Psoas muscle (tissue), 8 donors: ENCODE results near the gene AQP10. TPM values are rescaled to one million over a fixed set of nuclear protein-coding genes. Genes with fewer than 3 reads are reported as not detected.
A peak's percentile ranks its signal among the peaks of the same experiment; 100 is the strongest.

ENCODE experiments used
- ATAC-seq, 4 donors: fragments of 200-7000 bp; cut with Tn5 transposase; one replicate each; pipeline ENCODE4 v1.9.1; 2020; ENCODE audit warnings: moderate library complexity in 3 of 4, mild to moderate bottlenecking in 2 of 4
- DNase-seq, 2 donors: peaks; one replicate each; pipeline ENCODE4 v3.0.0-alpha.2; 2020
- H3K27ac ChIP-seq: fragments of 200-600 bp; one replicate; pipeline ENCODE4 v1.8.0; 2022
- H3K27me3 ChIP-seq, 3 donors: fragments of 200-600 bp in 1 of 3; one replicate each; pipeline versions ENCODE4 v1.6.1 to v1.8.0; 2013 to 2022; ENCODE audit warnings: low read length in 2 of 3, mild to moderate bottlenecking in 2 of 3, moderate library complexity in 1 of 3; ENCODE audit not compliant: insufficient read depth in 3 of 3
- H3K36me3 ChIP-seq, 2 donors: fragments of 200-600 bp in 1 of 2; one replicate each; pipeline versions ENCODE4 v1.6.1 to v1.8.0; 2013 to 2022; ENCODE audit warnings: low read depth in 1 of 2, mild to moderate bottlenecking in 1 of 2, moderate library complexity in 1 of 2; ENCODE audit not compliant: insufficient read depth in 1 of 2
- H3K4me1 ChIP-seq: fragments of 200-600 bp; one replicate; pipeline ENCODE4 v1.8.0; 2022
- H3K4me3 ChIP-seq: fragments of 200-600 bp; one replicate; pipeline ENCODE4 v1.8.0; 2022; ENCODE audit warnings: mild to moderate bottlenecking
- H3K9me3 ChIP-seq: fragments of 200-600 bp; one replicate; pipeline ENCODE4 v1.8.0; 2022
- WGBS, 3 donors: extraction: QIAGEN DNeasy Blood & Tissue Kit; methylation state at CpG; one replicate each; pipeline versions ENCODE4 v1.1.6 to v1.1.7; 2013; 5-methylcytosine and 5-hydroxymethylcytosine counted together
- intact Hi-C, 2 donors: fragments of 100-400 bp; cut with DNase I; formaldehyde crosslinking; loops; one replicate each; pipeline versions ENCODE4 v1.11.0 to v1.14.2; 2022
- polyA plus RNA-seq, 3 donors: library from polyadenylated mRNA; stranded (reverse); fragments of 200-250 nt; gene quantifications; one replicate each; pipeline ENCODE4 v1.2.3, GENCODE V29; 2013
- total RNA-seq, 4 donors: library from RNA; stranded (reverse); fragmentation: NEBNext Ultra II Directional in 2 of 4; extraction: Animal tissue kit (Norgen Biotek cat#: 25700) in 2 of 4; gene quantifications; one replicate each; pipeline versions ENCODE4 v1.2.1 to v1.2.4, GENCODE V29; 2021 to 2023
- TF ChIP-seq, protein P1 (sequence below): fragments of 200-600 bp; IDR thresholded peaks from one replicate; pipeline ENCODE4 v1.8.0; 2022; ENCODE audit warnings: antibody characterized with exemption
- donor health status: healthy with polysubstance abuse.
- donor health status: DM: no; HTN: no; CAD: no; lungs with moderate emphysema.
- donor health status: Bipolar disorder and iron deficiency.
- donor health status: healthy.
- donor health status: DM: yes; HTN: yes; CAD: no.
- donor health status: DM: no; HTN: no; CAD: no.
- donor health status: DM: no; HTN: no; CAD: no.
- donor health status: DM: yes; HTN: yes; CAD: no.

AQP10 gene
- total and polyA plus RNA-seq, 7 donors: 0.04 TPM; not detected in 6

DNA sequence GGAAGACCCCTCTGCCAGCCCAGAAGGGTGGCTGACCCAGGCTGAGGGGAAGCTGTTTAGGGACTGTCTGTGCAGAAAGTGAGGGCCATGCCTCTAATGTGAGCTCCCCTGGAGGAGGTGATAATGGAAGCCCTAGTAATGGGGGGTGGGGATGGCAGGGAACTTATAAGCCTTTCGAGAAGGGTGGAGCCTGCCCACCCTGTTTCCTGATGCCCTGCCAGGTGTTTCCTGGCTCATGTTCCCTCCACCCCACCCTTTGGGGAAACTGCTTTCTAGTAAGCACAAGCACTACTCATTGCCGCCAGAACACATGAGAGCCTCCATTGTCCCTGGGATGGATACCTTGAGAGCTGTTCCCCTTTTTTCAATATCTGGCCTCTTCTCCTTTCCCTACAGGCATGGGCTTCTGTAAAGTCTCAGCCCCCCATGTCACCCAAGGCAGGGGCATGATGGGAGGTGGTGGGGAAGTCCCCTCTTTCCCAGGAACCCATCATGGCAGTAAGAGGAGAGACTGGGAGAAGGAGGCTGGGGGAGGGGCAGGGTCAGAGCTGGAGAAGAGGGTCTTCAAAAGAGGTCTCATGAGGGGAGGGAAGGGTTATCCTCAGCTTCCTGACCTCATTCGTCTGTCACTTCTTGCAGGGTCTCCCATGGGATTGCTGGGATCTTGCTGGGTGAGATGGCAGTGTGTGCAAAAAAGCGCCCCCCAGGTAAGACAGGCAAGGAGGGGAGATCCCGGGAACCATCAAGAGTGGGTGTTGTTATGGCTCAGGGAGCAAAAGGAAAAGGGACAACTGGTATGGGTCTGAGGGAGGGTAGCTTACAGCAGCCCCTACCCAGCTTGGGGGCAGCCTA lies 6.8 kb downstream of the AQP10 start:
- ATAC-seq: no peak
- DNase-seq: no peak
- H3K27me3 ChIP-seq: peaks cover 0 to 47% (median 6%) of the 10 kb centered on the region in 3 donors
- no peaks in the 10 kb centered on the region for H3K9me3 ChIP-seq
- TF ChIP-seq, protein P1, sequence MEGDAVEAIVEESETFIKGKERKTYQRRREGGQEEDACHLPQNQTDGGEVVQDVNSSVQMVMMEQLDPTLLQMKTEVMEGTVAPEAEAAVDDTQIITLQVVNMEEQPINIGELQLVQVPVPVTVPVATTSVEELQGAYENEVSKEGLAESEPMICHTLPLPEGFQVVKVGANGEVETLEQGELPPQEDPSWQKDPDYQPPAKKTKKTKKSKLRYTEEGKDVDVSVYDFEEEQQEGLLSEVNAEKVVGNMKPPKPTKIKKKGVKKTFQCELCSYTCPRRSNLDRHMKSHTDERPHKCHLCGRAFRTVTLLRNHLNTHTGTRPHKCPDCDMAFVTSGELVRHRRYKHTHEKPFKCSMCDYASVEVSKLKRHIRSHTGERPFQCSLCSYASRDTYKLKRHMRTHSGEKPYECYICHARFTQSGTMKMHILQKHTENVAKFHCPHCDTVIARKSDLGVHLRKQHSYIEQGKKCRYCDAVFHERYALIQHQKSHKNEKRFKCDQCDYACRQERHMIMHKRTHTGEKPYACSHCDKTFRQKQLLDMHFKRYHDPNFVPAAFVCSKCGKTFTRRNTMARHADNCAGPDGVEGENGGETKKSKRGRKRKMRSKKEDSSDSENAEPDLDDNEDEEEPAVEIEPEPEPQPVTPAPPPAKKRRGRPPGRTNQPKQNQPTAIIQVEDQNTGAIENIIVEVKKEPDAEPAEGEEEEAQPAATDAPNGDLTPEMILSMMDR: no peak
- peaks cover 22% of the 10 kb centered on the region for H3K4me1 ChIP-seq
- 44 to 51% (median 45%) methylated on average over 5 of the region's 5 CpGs for WGBS, 3 donors
- intact Hi-C loops: loop anchor here (10.0 kb wide), 2 partner anchors 117 to 217 kb away; no protein-coding TSS in a partner anchor
- peak overlapping the region; percentile 53 for H3K4me3 ChIP-seq
- H3K27ac ChIP-seq: no peak overlapping the region
- no peaks in the 10 kb centered on the region for H3K36me3 ChIP-seq

DNA sequence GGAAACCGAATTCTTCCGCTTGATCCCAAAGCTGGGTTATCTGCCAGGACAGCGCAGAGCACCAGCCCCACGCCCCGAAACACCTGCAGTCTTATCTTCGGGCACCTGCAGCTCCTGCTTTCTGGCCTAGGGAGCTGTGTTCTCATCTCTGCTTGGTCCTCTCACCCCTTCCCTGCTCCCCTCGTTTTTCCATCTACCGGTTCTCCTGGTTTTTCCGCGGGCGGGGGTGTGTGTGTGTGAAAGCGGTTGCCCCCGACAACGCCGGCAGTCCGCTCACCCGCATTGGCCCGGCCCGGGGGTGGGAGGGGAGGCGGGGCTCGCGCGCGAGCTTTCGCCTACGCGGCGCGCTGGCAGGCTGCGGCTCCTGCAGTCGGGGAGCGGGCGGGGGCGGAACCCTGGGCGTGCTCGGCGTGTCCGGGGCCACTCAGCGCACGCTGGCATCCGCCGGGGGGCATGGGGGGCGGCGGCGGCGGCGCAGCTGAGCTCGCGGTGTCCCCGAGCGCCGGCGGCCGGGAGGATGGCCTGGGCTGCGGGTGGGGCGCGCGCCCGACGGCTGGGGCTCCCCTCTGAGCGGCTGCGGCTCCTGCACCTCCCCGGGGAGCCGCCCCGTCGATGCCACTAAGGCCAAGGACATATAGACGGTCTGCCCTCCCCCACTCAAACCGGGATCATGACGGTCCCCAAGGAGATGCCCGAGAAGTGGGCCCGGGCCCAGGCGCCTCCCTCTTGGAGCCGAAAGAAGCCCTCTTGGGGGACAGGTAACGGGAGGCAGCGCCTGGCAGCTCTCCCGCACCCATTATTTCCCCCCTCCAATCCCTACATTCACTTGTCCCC lies 7.6 kb downstream of the AQP10 start:
- Histone ChIP-seq H3K4me3 (peak overlapping the region; percentile 53), H3K4me1 (peaks cover 22% of the 10 kb centered on the region), H3K36me3 (no peaks in the 10 kb centered on the region), H3K27me3 (peaks cover 0 to 47% (median 4%) of the 10 kb centered on the region in 3 donors), H3K9me3 (no peaks in the 10 kb centered on the region), H3K27ac (no peak overlapping the region)
- WGBS, 3 donors: 4 to 5% (median 4%) methylated on average over 59 to 76 of the region's 76 CpGs
- DNase-seq: peak; percentile 87 to 89
- ATAC-seq: peak; percentile 40 to 61 (median 58)
- TF ChIP-seq, protein P1: no peak
- intact Hi-C loops: loop anchor here (10.0 kb wide), 2 partner anchors 116 to 216 kb away; no protein-coding TSS in a partner anchor

DNA sequence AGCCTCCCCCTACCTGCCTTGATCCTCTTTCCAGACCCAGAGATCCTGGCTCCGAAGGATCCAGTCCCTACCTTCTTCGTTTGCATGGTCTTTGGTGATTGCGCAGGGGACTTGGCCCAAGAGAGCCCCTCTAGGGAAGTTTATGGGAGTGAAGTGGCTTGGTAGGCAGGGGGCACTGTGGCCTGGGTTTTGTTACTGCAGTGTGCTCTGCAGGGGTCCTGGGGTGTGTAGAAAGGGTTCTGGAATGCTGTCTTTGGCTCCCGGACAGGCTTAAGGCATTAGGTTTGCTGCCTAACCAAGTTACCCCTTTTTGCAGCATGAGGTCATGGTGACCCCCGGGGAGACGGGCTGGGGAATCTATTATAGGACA lies 8.2 kb downstream of the AQP10 start:
- Histone ChIP-seq H3K4me1 (peaks cover 22% of the 10 kb centered on the region), H3K27ac (no peak overlapping the region), H3K9me3 (no peaks in the 10 kb centered on the region), H3K4me3 (peak overlapping the region; percentile 53), H3K36me3 (no peaks in the 10 kb centered on the region), H3K27me3 (peaks cover 0 to 47% (median 4%) of the 10 kb centered on the region in 3 donors)
- WGBS, 3 donors: 60 to 61% (median 60%) methylated on average over 6 of the region's 6 CpGs
- intact Hi-C loops: loop anchor here (10.0 kb wide), 2 partner anchors 116 to 216 kb away; no protein-coding TSS in a partner anchor
- TF ChIP-seq, protein P1: no peak
- no peak for DNase-seq
- ATAC-seq: no peak

DNA sequence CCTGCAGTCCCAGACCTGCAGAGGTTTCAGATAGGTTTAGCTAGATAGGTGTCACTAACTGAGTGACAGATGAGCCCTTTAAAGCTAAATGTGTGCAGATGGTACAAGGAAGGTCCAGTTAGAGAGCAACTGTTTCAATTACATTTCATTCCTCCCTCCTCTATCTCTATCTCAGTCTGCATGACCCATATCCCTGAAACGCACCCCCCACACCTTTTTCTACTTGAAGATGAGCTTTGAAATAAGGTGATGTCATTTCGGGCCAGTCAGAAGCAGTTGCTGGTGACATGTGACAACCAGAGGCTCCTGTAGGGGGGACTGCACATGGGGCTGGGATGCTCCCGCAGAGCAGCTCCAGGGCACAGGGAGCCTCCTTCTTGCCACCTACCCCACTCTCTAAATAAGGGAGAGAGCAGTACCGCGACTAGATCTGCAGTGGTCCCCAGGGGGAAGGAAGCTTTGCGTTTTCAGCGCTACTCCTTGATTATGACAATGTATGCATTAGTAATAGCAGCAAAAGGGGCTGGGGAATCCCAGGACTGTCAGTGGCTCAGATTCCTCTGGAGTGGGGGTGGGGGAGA lies 8.7 kb downstream of the AQP10 start:
- Histone ChIP-seq H3K4me1 (peaks cover 18% of the 10 kb centered on the region), H3K36me3 (no peaks in the 10 kb centered on the region), H3K4me3 (no peak overlapping the region), H3K9me3 (no peaks in the 10 kb centered on the region), H3K27ac (no peak overlapping the region), H3K27me3 (peaks cover 0 to 42% (median 4%) of the 10 kb centered on the region in 3 donors)
- TF ChIP-seq, protein P1: no peak
- ATAC-seq (no peak), DNase-seq (no peak)
- intact Hi-C loops: loop anchor here (10.0 kb wide), 2 partner anchors 115 to 215 kb away; no protein-coding TSS in a partner anchor
- 74 to 84% (median 83%) methylated on average over 7 of the region's 7 CpGs for WGBS, 3 donors
